ENCODE measurements around the gene ARID5B. TPM values are rescaled to one million over a fixed set of nuclear protein-coding genes. Genes with fewer than 3 reads are reported as not detected.

The ARID5B gene
- total and polyA plus RNA-seq, 7 donors: 8.5 to 166 (median 75.9) TPM

GRCh38 chr10:61970182-61971002 is 68.9 kb downstream of the ARID5B start:
- H3K27me3 ChIP-seq (ENCODE audit: insufficient read depth in 3 of 3, low read length in 2 of 3): no peaks in the 10 kb centered on the region
- peak overlapping the region; percentile 31 for H3K4me3 ChIP-seq
- TF ChIP-seq, protein P1, sequence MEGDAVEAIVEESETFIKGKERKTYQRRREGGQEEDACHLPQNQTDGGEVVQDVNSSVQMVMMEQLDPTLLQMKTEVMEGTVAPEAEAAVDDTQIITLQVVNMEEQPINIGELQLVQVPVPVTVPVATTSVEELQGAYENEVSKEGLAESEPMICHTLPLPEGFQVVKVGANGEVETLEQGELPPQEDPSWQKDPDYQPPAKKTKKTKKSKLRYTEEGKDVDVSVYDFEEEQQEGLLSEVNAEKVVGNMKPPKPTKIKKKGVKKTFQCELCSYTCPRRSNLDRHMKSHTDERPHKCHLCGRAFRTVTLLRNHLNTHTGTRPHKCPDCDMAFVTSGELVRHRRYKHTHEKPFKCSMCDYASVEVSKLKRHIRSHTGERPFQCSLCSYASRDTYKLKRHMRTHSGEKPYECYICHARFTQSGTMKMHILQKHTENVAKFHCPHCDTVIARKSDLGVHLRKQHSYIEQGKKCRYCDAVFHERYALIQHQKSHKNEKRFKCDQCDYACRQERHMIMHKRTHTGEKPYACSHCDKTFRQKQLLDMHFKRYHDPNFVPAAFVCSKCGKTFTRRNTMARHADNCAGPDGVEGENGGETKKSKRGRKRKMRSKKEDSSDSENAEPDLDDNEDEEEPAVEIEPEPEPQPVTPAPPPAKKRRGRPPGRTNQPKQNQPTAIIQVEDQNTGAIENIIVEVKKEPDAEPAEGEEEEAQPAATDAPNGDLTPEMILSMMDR (IDR thresholded peaks at IDR 0.05): no peak
- no peaks in the 10 kb centered on the region for H3K36me3 ChIP-seq (ENCODE audit: insufficient read depth in 1 of 2, low read depth in 1 of 2)
- WGBS, 3 donors: 51 to 60% (median 53%) methylated on average over 6 of the region's 6 CpGs
- peak overlapping the region; percentile 31 for H3K27ac ChIP-seq
- DNase-seq: no peak
- intact Hi-C loops (cut with DNase I): no loop called here
- no peak for ATAC-seq
- H3K9me3 ChIP-seq: no peaks in the 10 kb centered on the region
- H3K4me1 ChIP-seq: peaks cover 35% of the 10 kb centered on the region

GRCh38 chr10:61971003-61971325 is 69.5 kb downstream of the ARID5B start:
- Histone ChIP-seq H3K36me3 (ENCODE audit: insufficient read depth in 1 of 2, low read depth in 1 of 2) (no peaks in the 10 kb centered on the region), H3K4me3 (peak overlapping the region; percentile 31), H3K9me3 (no peaks in the 10 kb centered on the region), H3K4me1 (peaks cover 40% of the 10 kb centered on the region), H3K27me3 (ENCODE audit: insufficient read depth in 3 of 3, low read length in 2 of 3) (no peaks in the 10 kb centered on the region), H3K27ac (peak overlapping the region; percentile 31)
- TF ChIP-seq, protein P1 (IDR thresholded peaks at IDR 0.05): no peak
- DNase-seq: no peak
- no peak for ATAC-seq
- intact Hi-C loops (cut with DNase I): no loop called here

- DNase-seq: no peak
- ATAC-seq: no peak
- 80 to 88% (median 83%) methylated on average over 2 of the region's 2 CpGs for WGBS, 3 donors
- Histone ChIP-seq H3K9me3 (no peaks in the 10 kb centered on the region), H3K4me3 (no peak overlapping the region), H3K27me3 (ENCODE audit: insufficient read depth in 3 of 3, low read length in 2 of 3) (no peaks in the 10 kb centered on the region), H3K36me3 (ENCODE audit: insufficient read depth in 1 of 2, low read depth in 1 of 2) (no peaks in the 10 kb centered on the region), H3K27ac (peak overlapping the region; percentile 74), H3K4me1 (peaks cover 40% of the 10 kb centered on the region)
- TF ChIP-seq, protein P1 (IDR thresholded peaks at IDR 0.05): no peak
- intact Hi-C loops (cut with DNase I): no loop called here
Measured at GRCh38 chr10:61973169-61973568, 71.7 kb downstream of the ARID5B start.

DNA sequence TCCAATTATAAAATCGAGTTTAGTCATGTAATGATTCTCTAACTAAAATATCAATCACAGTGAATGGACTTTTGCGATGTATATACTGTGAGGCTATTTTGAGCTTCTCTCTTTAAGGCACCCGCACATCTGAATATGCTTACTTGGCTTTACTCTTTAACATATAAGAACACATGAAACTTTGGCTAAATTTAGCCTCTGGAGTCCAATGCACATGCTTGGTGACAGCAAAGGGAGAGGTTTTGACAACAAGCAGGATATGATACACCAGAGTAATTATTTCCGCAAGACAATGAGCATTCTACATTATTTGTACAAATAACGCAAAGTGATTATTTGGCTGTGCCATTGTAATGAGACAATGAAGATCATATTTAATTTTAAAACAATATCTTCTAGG is 72.4 kb downstream of the ARID5B start:
- no peak for DNase-seq
- WGBS, 3 donors: 48 to 59% (median 50%) methylated on average over 5 of the region's 5 CpGs
- Histone ChIP-seq H3K9me3 (no peaks in the 10 kb centered on the region), H3K27me3 (ENCODE audit: insufficient read depth in 3 of 3, low read length in 2 of 3) (no peaks in the 10 kb centered on the region), H3K27ac (peak overlapping the region; percentile 74), H3K36me3 (ENCODE audit: insufficient read depth in 1 of 2, low read depth in 1 of 2) (no peaks in the 10 kb centered on the region), H3K4me1 (peaks cover 40% of the 10 kb centered on the region), H3K4me3 (peak overlapping the region; percentile 38)
- TF ChIP-seq, protein P1 (IDR thresholded peaks at IDR 0.05): no peak
- peak in 3 of 4 donors; percentile 76 to 80 (median 80) for ATAC-seq
- intact Hi-C loops (cut with DNase I): no loop called here

Data from psoas muscle (tissue), 8 donors.